Ovary (tissue), 9 donors: ENCODE measurements around the gene PRKACG. TPM values are rescaled to one million over a fixed set of nuclear protein-coding genes. Genes with fewer than 3 reads are reported as not detected.

Experiments
- DNase-seq, 5 donors: peaks; one replicate each; pipeline ENCODE4 v3.0.0-alpha.2; 2019 to 2020
- H3K27ac ChIP-seq, 2 donors: fragments of 200-600 bp; one replicate each; pipeline versions ENCODE4 v1.5.1 to v1.8.0; 2019 to 2022
- H3K27me3 ChIP-seq: fragments of 200-600 bp; one replicate; pipeline ENCODE4 v1.8.0; 2022
- H3K36me3 ChIP-seq: fragments of 200-600 bp; sonication (generic); one replicate; pipeline ENCODE4 v1.5.1; 2019
- H3K4me1 ChIP-seq: one replicate; pipeline ENCODE4 v1.8.1; 2013; ENCODE audit warnings: mild to moderate bottlenecking, moderate library complexity; ENCODE audit not compliant: insufficient read depth
- H3K4me3 ChIP-seq: fragments of 200-600 bp; sonication (generic); one replicate; pipeline ENCODE4 v1.5.1; 2017
- H3K9me3 ChIP-seq, 2 donors: fragments of 200-600 bp in 1 of 2; sonication (generic) in 1 of 2; one replicate each; pipeline versions ENCODE4 v1.5.1 to v1.8.1; 2013 to 2019; ENCODE audit warnings: mild to moderate bottlenecking in 1 of 2, moderate library complexity in 1 of 2
- EP300 ChIP-seq: sonication (generic); formaldehyde crosslinking; IDR thresholded peaks from one replicate; pipeline ENCODE4 v1.6.1; 2017; ENCODE audit warnings: antibody characterized with exemption
- POLR2A ChIP-seq: fragments of 450-650 bp; IDR thresholded peaks from one replicate; pipeline ENCODE4 v1.6.1; 2017; ENCODE audit warnings: antibody characterized with exemption, mild to moderate bottlenecking, moderate library complexity
- WGBS, 3 donors: extraction: QIAGEN DNeasy Blood & Tissue Kit in 1 of 3; methylation state at CpG; one replicate each; pipeline versions ENCODE4 v1.1.5 to v1.1.7; 2013 to 2017; 5-methylcytosine and 5-hydroxymethylcytosine counted together
- intact Hi-C, 4 donors: fragments of 100-400 bp; cut with DNase I; formaldehyde crosslinking; loops; one replicate each; pipeline versions ENCODE4 v1.11.0 to v1.15.1; 2022 to 2023
- polyA plus RNA-seq, 2 donors: library from polyadenylated mRNA; stranded (reverse); fragments of 200-250 nt in 1 of 2; fragments of 350-450 nt in 1 of 2; fragmentation: Illumina TruSeq in 1 of 2; extraction: RNeasy Lipid Tissue Mini Kit (QIAGEN cat#74804) in 1 of 2; gene quantifications; one replicate each; pipeline ENCODE4 v1.2.3, GENCODE V29; 2013 to 2014
- total RNA-seq, 7 donors: library from RNA; depleted of rRNA in 2 of 7; stranded (reverse); fragments of >200 nt in 2 of 7; fragmentation: NEBNext Ultra II Directional in 3 of 7; extraction: Animal tissue kit (Norgen Biotek cat#: 25700) in 3 of 7; gene quantifications; one replicate each; pipeline versions ENCODE4 v1.1.0 to v1.2.4, GENCODE V29; 2016 to 2023
- TF ChIP-seq, protein P1 (sequence below), 3 donors: fragments of 450-650 bp in 2 of 3; fragments of 200-600 bp in 1 of 3; IDR thresholded peaks; one replicate each; pipeline versions ENCODE4 v1.5.1 to v1.8.0; 2016 to 2022; ENCODE audit warnings: antibody characterized with exemption in 3 of 3, mild to moderate bottlenecking in 1 of 3
- donor health status: DM: no; HTN: no; CAD: no; lungs with moderate emphysema.
- donor health status: DM: no; HTN: no; CAD: no.
- donor health status: Bipolar disorder and iron deficiency.
- donor health status: DM: yes; HTN: yes; CAD: no.
- donor health status: DM: no; HTN: no; CAD: no.
- donor health status: DM: yes; HTN: yes; CAD: no.

The PRKACG gene
- total and polyA plus RNA-seq, 9 donors, result not detected

DNA sequence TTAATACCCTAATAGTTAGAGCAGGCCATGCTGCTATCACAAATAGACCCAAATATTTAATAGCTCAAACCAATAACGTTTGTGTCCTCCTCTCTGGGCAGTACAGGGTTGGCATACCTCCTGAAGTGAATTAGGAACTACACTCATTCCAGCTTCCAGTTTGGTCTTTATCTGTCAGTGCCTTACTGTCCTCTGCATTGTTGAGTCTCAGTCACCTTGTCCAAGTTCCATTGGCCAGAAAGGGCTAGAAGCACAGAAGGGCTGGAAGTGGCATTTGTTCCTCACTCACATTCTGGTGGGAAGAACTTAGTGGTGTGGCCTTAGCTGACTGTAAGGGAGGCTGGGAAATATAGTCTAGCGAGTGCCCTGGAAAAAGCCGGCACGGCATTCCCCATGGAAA lies 32.8 kb upstream of the PRKACG start:
- H3K27me3 ChIP-seq, result no peaks in the 10 kb centered on the region
- TF ChIP-seq, protein P1, sequence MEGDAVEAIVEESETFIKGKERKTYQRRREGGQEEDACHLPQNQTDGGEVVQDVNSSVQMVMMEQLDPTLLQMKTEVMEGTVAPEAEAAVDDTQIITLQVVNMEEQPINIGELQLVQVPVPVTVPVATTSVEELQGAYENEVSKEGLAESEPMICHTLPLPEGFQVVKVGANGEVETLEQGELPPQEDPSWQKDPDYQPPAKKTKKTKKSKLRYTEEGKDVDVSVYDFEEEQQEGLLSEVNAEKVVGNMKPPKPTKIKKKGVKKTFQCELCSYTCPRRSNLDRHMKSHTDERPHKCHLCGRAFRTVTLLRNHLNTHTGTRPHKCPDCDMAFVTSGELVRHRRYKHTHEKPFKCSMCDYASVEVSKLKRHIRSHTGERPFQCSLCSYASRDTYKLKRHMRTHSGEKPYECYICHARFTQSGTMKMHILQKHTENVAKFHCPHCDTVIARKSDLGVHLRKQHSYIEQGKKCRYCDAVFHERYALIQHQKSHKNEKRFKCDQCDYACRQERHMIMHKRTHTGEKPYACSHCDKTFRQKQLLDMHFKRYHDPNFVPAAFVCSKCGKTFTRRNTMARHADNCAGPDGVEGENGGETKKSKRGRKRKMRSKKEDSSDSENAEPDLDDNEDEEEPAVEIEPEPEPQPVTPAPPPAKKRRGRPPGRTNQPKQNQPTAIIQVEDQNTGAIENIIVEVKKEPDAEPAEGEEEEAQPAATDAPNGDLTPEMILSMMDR (IDR thresholded peaks at IDR 0.05), result no peak
- TF ChIP-seq POLR2A, result no peak
- no peak for TF ChIP-seq EP300
- H3K9me3 ChIP-seq, result no peaks in the 10 kb centered on the region
- H3K4me3 ChIP-seq, result no peak overlapping the region
- H3K27ac ChIP-seq, result no peak overlapping the region
- WGBS, 3 donors, result 72 to 77% (median 74%) methylated on average over 4 of the region's 4 CpGs
- intact Hi-C loops, result loop anchor here in 1 of 4 donors (10.0 kb wide), 1 partner anchor 1558 kb away; no protein-coding TSS in a partner anchor
- no peaks in the 10 kb centered on the region for H3K36me3 ChIP-seq
- no peak for DNase-seq
- peaks cover 5% of the 10 kb centered on the region for H3K4me1 ChIP-seq

DNA sequence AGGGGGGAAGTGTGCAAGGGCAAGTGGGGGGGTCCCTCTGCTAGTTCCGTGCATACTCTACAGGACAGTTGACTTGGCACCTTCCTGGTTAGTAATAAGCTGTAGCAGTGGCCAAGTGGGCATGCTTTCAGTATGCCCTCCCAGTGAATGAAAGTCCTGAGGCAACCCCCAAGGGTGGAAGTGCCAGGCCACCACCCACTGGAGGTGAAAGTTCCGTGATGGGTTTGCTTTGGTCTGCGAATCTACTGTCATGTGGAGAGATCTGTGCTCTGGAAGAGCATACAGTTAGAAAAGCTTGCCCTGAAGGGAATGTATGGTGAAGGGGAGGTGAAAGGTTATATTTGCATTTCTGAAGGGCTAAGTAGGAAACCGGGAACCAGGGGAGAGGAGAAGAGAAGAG lies 31.9 kb upstream of the PRKACG start:
- no peak for DNase-seq
- H3K4me1 ChIP-seq, result peaks cover 5% of the 10 kb centered on the region
- 88 to 90% (median 88%) methylated on average over 4 of the region's 4 CpGs for WGBS, 3 donors
- intact Hi-C loops, result loop anchor here in 1 of 4 donors (10.0 kb wide), 1 partner anchor 1559 kb away; no protein-coding TSS in a partner anchor
- no peak overlapping the region for H3K27ac ChIP-seq
- no peak overlapping the region for H3K4me3 ChIP-seq
- no peaks in the 10 kb centered on the region for H3K36me3 ChIP-seq
- H3K27me3 ChIP-seq, result no peaks in the 10 kb centered on the region
- no peaks in the 10 kb centered on the region for H3K9me3 ChIP-seq
- TF ChIP-seq, protein P1 (IDR thresholded peaks at IDR 0.05), result no peak
- TF ChIP-seq POLR2A (no peak), EP300 (no peak)

DNA sequence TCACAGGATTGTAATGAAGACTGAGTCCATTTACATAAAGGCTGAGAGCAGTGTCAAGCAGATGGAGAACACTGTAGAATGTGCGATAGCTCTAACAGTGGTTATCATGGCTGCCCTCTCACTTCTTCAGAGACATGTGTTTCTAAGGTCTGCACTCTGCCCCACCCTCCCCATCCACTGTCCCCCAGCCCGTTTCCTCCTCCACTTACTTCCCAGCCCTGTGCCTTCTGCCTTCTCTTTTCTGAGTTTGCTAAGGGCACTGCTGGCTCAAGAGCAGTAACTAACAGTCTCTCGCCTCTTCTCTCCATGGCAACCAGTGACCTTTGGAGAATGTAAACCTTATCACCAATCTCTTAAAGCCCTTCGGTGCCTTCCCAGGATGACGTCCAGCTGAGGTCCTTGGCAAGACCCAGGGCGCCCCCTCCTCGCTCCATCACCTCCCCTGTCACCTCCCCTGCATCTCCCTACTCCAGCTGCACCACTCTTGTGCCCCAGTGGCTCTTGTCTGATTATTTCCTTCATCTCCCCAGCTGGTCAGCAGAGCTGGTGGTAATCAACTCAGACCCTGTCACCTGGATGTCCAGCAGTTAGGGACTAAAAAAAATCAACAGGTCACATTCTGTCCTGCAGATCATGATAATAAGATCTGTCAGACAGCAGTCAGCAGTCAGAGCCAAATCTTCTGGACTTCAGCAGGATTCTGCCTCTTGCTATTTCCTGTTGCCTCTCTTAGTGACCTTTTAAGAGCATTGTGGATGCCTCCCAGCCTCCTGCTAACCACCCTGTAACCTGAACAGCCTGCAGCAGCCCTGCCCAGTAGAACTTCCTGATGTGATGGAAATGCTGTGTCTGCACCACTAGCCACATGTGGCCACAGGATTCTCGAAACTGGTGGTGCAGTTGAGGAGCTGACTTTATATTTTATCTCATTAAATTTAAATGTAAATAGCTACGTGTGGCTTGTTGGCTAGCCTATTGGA lies 30.6 kb upstream of the PRKACG start:
- Histone ChIP-seq H3K4me3 (no peak overlapping the region), H3K9me3 (no peaks in the 10 kb centered on the region), H3K4me1 (peaks cover 5% of the 10 kb centered on the region), H3K27ac (no peak overlapping the region), H3K27me3 (no peaks in the 10 kb centered on the region), H3K36me3 (no peaks in the 10 kb centered on the region)
- no peak for DNase-seq
- WGBS, 3 donors, result 35 to 50% (median 40%) methylated on average over 9 of the region's 9 CpGs
- intact Hi-C loops, result loop anchor here in 1 of 4 donors (10.0 kb wide), 1 partner anchor 1560 kb away; no protein-coding TSS in a partner anchor
- no peak for TF ChIP-seq POLR2A
- TF ChIP-seq EP300, result no peak
- TF ChIP-seq, protein P1 (IDR thresholded peaks at IDR 0.05), result no peak

DNA sequence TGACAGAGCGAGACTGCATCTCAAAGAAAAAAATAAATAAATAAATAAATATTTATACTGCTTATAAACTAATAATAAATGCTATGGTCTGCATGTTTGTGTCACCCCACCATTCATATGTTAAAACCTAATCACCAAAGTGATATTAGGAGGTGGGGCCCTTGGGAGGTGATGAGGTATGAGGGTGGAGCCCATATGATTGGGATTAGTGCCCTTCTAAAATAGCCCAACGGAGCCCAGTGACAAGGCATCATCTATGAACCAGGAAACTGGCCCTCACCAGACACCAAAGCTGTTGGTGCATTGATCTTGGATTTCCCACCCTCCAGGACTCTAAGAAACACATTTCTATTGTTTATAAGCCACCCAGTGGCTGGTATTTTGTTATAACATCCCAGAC lies 26.7 kb upstream of the PRKACG start:
- no peaks in the 10 kb centered on the region for H3K36me3 ChIP-seq
- TF ChIP-seq POLR2A (no peak), EP300 (no peak)
- TF ChIP-seq, protein P1 (IDR thresholded peaks at IDR 0.05), result no peak
- intact Hi-C loops, result loop anchor here in 1 of 4 donors (10.0 kb wide), 1 partner anchor 1564 kb away; no protein-coding TSS in a partner anchor
- H3K27me3 ChIP-seq, result no peaks in the 10 kb centered on the region
- H3K4me3 ChIP-seq, result no peak overlapping the region
- H3K9me3 ChIP-seq, result no peaks in the 10 kb centered on the region
- DNase-seq, result no peak
- H3K4me1 ChIP-seq, result peaks cover 5% of the 10 kb centered on the region
- 98 to 100% (median 99%) methylated on average over 2 of the region's 2 CpGs for WGBS, 3 donors
- no peak overlapping the region for H3K27ac ChIP-seq
